Colon (tissue), 2 donors: Measurements from ENCODE around the gene CCDC201.
"Not testable (repeated sequence)": the region's sequence is repeated elsewhere in the genome, so short reads cannot be mapped to it uniquely, and the experiment has no call there.

Source experiments
- FAIRE-seq: peaks from 2 replicates; lab custom pipeline; 2012; peaks lifted over from hg19 to GRCh38; lab: Jason Lieb, UNC
- donor health status: control.
- donor health status: control.

Gene CCDC201

DNA sequence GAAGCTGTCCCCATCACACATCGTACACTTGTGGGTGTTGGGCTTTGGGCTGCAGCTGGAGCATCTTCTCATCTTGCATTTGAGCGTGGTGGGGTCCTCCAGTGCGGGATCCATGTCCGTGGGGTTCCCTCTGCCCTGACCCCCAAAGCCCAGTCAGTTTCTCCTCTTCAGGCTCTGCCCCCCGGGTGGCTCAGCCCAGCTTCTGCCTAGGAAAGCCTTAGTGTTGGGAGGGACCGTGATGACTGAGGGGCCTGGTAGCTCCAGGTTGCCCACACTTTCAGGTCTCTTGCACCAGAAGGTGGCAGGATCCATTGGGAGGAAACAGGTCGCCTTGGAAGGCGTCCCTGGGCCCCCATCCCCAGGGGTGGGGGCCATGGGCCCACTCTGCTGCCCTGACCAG lies 55.9 kb downstream of the CCDC201 start:
- FAIRE-seq, result not testable (repeated sequence)

DNA sequence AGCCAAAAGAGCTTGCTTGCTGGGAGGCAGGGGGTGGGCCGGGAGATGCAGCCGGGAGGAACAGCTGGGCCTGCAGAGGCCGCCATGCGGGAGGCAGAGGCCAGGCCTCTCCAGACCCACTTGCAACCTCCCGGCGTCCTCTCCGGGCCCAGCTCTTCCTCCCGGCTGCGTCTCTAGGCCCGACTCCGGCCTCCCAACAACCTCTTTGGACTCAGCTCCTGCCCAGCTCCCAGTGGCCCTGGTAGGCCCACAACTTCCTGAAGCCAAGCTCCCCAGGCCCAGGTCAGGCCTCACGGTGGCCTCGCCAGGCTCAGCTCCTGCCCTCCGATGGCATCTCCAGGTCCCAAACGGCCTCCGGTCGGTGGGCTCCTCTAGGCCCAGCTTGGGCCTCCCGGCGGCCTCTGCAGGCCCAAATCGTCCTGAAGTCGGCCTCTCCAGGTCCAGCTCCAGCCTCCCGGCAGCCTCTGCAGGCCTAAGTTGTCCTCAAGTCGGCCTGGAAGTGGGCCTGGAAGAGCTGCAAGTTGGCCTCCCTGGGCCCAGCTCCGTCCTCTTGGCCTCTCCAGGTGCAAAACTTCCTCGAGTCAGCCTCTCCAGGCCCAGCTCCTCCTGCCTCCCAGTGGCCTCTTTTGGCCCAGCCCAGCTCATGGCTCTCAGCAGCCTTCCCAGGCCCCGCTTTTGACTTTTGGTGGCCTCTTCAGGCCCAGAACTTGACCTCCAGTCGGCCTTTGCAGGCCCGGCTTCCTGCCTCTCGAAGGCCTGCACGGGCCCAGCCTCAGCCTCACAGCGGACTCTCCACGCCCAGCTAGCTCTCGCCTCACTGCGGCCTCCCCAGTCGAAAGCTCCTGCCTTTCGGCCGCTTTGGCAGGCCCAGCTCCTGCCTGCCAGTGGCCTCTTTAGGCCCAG lies 58.4 kb downstream of the CCDC201 start:
- FAIRE-seq, result not testable (repeated sequence)

- FAIRE-seq, result not testable (repeated sequence)
These were observed 59.1 kb downstream of the CCDC201 start for GRCh38 chr7:45813771-45814170.

DNA sequence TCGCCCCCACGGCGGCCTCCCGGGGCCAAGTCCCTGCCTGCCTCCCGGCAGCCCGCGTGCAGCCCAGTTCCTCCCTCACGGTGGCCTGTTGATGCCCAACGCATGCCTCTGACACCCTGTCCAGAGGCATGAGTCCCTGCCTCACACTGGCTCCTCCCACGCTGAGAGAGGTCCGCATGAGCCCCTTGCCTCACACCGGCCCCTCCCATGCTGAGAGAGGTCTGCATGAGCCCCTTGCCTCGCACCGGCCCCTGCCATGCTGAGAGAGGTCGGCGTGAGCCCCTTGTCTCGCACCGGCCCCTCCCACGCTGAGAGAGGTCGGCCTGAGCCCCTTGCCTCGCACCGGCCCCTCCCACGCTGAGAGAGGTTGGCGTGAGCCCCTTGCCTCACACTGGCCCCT lies 59.9 kb downstream of the CCDC201 start:
- FAIRE-seq, result no peak

DNA sequence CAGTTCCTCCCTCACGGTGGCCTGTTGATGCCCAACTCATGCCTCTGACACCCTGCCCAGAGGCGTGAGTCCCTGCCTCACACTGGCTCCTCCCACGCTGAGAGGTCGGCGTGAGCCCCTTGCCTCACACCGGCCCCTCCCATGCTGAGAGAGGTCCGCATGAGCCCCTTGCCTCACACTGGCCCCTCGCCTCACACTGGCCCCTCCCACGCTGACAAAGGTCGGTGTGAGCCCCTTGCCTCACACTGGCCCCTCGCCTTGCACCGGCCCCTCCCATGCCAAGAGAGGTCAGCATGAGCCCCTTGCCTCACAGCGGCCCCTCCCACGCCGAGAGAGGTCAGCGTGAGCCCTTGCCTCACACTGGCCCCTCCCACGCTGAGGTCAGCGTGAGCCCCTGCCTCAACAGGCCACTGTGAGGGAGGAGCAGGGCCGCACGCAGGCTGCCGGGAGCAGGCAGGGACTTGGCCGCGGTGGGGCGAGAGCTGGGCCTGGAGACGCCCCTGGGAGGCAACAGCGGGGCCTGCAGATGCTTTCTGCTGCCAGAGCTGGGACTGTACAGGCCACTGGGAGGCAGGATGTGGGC lies 61.1 kb downstream of the CCDC201 start:
- not testable (repeated sequence) for FAIRE-seq

DNA sequence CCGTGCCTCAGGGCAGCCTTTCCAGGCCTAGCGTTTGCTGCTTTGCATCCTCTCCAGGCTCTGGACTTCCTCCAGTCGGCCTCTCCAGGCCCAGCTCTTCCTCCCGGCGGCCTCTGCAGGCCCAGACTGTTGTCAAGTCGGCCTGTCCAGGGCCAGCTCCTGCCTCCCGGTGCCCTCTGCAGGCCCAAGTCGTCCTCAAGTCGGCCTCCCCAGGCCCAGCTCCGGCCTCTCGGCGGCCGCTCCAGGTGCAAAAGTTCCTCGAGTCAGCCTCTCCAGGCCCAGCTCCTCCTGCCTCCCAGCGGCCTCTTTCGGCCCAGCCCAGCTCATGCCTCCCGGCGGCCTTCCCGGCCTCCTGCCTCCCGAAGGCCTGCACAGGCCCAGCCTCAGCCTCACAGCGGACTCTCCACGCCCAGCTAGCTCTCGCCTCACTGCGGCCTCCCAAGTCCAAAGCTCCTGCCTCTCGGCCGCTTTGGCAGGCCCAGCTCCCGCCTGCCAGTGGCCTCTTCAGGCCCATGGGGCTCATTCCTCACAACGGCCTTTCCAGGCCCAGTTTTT lies 62.4 kb downstream of the CCDC201 start:
- not testable (repeated sequence) for FAIRE-seq
